ENCODE data around the gene LRFN5.
"Not testable (repeated sequence)": the region's sequence is repeated elsewhere in the genome, so short reads cannot be mapped to it uniquely, and the experiment has no call there.

LRFN5 gene

GRCh38 chr14:41899416-41899815 lies 292.7 kb downstream of the LRFN5 start:
- no peak for DNase-seq (ENCODE audit: low read depth in 2 of 2)

GRCh38 chr14:41900644-41901043 lies 294.0 kb downstream of the LRFN5 start:
- DNase-seq (ENCODE audit: low read depth in 2 of 2) = no peak

- DNase-seq (ENCODE audit: low read depth in 2 of 2) = no peak
Measured at GRCh38 chr14:41901089-41901488, 294.4 kb downstream of the LRFN5 start.

- DNase-seq (ENCODE audit: low read depth in 2 of 2) = no peak
Measured at GRCh38 chr14:41905394-41905964, 298.8 kb downstream of the LRFN5 start.

GRCh38 chr14:41911155-41911554 lies 304.5 kb downstream of the LRFN5 start:
- not testable (repeated sequence) for DNase-seq (ENCODE audit: low read depth in 2 of 2)

- DNase-seq (ENCODE audit: low read depth in 2 of 2) = no peak
Measured at GRCh38 chr14:41913398-41913797, 306.7 kb downstream of the LRFN5 start.

GRCh38 chr14:41915732-41916131 lies 309.1 kb downstream of the LRFN5 start:
- DNase-seq (ENCODE audit: low read depth in 2 of 2) = no peak

GRCh38 chr14:41916313-41916712 lies 309.6 kb downstream of the LRFN5 start:
- DNase-seq (ENCODE audit: low read depth in 2 of 2) = no peak

GRCh38 chr14:41925409-41925808 lies 318.7 kb downstream of the LRFN5 start:
- DNase-seq (ENCODE audit: low read depth in 2 of 2) = no peak

GRCh38 chr14:41950428-41951151 lies 343.9 kb downstream of the LRFN5 start:
- DNase-seq (ENCODE audit: low read depth in 2 of 2) = no peak

Data from stimulated activated CD8-positive, alpha-beta memory T cell treated with anti-CD3 and anti-CD28 coated beads, Interleukin-7, amount 100 ng/mL, for 4 hours (primary cell).